HFFc6 (cell line): Measurements from ENCODE around the gene LAMC1. TPM values are rescaled to one million over a fixed set of nuclear protein-coding genes. Genes with fewer than 3 reads are reported as not detected.
"Not testable (repeated sequence)": the region's sequence is repeated elsewhere in the genome, so short reads cannot be mapped to it uniquely, and the experiment has no call there.

Experiments used
- DNase-seq: peaks from one replicate; pipeline ENCODE4 v3.0.0-alpha.2; 2018
- H3K27ac Mint-ChIP-seq: 2 replicates; pipeline ENCODE4 v1.8.0; 2020; ENCODE audit warnings: mild to moderate bottlenecking, mixed read lengths
- H3K27me3 Mint-ChIP-seq: 2 replicates; pipeline ENCODE4 v1.8.0; 2021; ENCODE audit warnings: mild to moderate bottlenecking, moderate library complexity, mixed read lengths; ENCODE audit not compliant: insufficient read depth
- H3K36me3 Mint-ChIP-seq: 2 replicates; pipeline ENCODE4 v1.8.0; 2021; ENCODE audit warnings: low read depth, mixed read lengths
- H3K4me1 Mint-ChIP-seq: 2 replicates; pipeline ENCODE4 v1.8.0; 2020; ENCODE audit warnings: low read depth, mixed read lengths
- H3K4me3 Mint-ChIP-seq: 2 replicates; pipeline ENCODE4 v1.8.0; 2020; ENCODE audit warnings: mild to moderate bottlenecking, moderate library complexity, mixed read lengths
- H3K9me3 Mint-ChIP-seq: 2 replicates; pipeline ENCODE4 v1.8.0; 2020; ENCODE audit warnings: mild to moderate bottlenecking, mixed read lengths
- CTCF ChIP-seq: fragments of 200-600 bp; sonication (generic); IDR thresholded peaks from 2 replicates; pipeline ENCODE4 v1.5.0; 2021; ENCODE audit warnings: antibody characterized with exemption, mild to moderate bottlenecking
- total RNA-seq, 6 experiments: library from RNA; stranded (reverse); fragmentation: NEBNext Ultra II Directional; extraction: Animal tissue kit (Norgen Biotek cat#: 25700); gene quantifications; 2 replicates in 1 of 6; 3 replicates in 5 of 6; pipeline ENCODE4 v1.2.3, GENCODE V29; 2021

Gene LAMC1
- total RNA-seq, 6 experiments from 2014 or later: 352 to 465 (median 393) TPM

- no peak for TF ChIP-seq CTCF
- no peak for DNase-seq
- no peaks in the 10 kb centered on the region for H3K9me3 Mint-ChIP-seq
- H3K27ac Mint-ChIP-seq: peak overlapping the region; percentile 25; the same call in 1 of the 2 replicates
- H3K4me1 Mint-ChIP-seq: peaks cover 49% of the 10 kb centered on the region
- H3K36me3 Mint-ChIP-seq: peaks cover 51% of the 10 kb centered on the region
- no peak overlapping the region for H3K4me3 Mint-ChIP-seq
- peaks cover 18% of the 10 kb centered on the region for H3K27me3 Mint-ChIP-seq
Observed at GRCh38 chr1:183144752-183145151, 121.5 kb downstream of the LAMC1 start.

GRCh38 chr1:183147735-183148134 lies 124.5 kb downstream of the LAMC1 start:
- peak overlapping the region; percentile 57 for H3K27ac Mint-ChIP-seq
- no peak for DNase-seq
- no peak for TF ChIP-seq CTCF
- H3K27me3 Mint-ChIP-seq: peaks cover 21% of the 10 kb centered on the region
- H3K9me3 Mint-ChIP-seq: peaks cover 4% of the 10 kb centered on the region; the same call in 1 of the 2 replicates
- peaks cover 26% of the 10 kb centered on the region for H3K36me3 Mint-ChIP-seq
- no peak overlapping the region for H3K4me3 Mint-ChIP-seq
- H3K4me1 Mint-ChIP-seq: peaks cover 29% of the 10 kb centered on the region

GRCh38 chr1:183148599-183148998 lies 125.4 kb downstream of the LAMC1 start:
- Mint-ChIP-seq H3K27me3 (peaks cover 21% of the 10 kb centered on the region), H3K27ac (peak overlapping the region; percentile 88), H3K36me3 (peaks cover 18% of the 10 kb centered on the region), H3K4me1 (peaks cover 29% of the 10 kb centered on the region), H3K4me3 (peak overlapping the region; percentile 56), H3K9me3 (peaks cover 4% of the 10 kb centered on the region; the same call in 1 of the 2 replicates)
- TF ChIP-seq CTCF: no peak
- peak; percentile 31 for DNase-seq

- H3K4me1 Mint-ChIP-seq: peaks cover 28% of the 10 kb centered on the region
- H3K27me3 Mint-ChIP-seq: peaks cover 20% of the 10 kb centered on the region
- TF ChIP-seq CTCF: no peak
- peaks cover 4% of the 10 kb centered on the region; the same call in 1 of the 2 replicates for H3K9me3 Mint-ChIP-seq
- no peak overlapping the region for H3K4me3 Mint-ChIP-seq
- peak overlapping the region; percentile 88 for H3K27ac Mint-ChIP-seq
- peak; percentile 31 for DNase-seq
- peaks cover 12% of the 10 kb centered on the region for H3K36me3 Mint-ChIP-seq
Observed at GRCh38 chr1:183149273-183149672, 126.1 kb downstream of the LAMC1 start.

- Mint-ChIP-seq H3K4me1 (peaks cover 23% of the 10 kb centered on the region), H3K27me3 (peaks cover 17% of the 10 kb centered on the region), H3K27ac (peak overlapping the region; percentile 29; the same call in 1 of the 2 replicates)
- not testable (repeated sequence) for H3K9me3 Mint-ChIP-seq, H3K36me3 Mint-ChIP-seq, DNase-seq, H3K4me3 Mint-ChIP-seq
Observed at GRCh38 chr1:183150032-183150431, 126.8 kb downstream of the LAMC1 start.

GRCh38 chr1:183150445-183150844 lies 127.2 kb downstream of the LAMC1 start:
- Mint-ChIP-seq H3K27me3 (peaks cover 17% of the 10 kb centered on the region), H3K4me3 (no peak overlapping the region), H3K4me1 (peaks cover 23% of the 10 kb centered on the region), H3K36me3 (peaks cover 6% of the 10 kb centered on the region; the same call in 1 of the 2 replicates), H3K27ac (peak overlapping the region; percentile 29; the same call in 1 of the 2 replicates), H3K9me3 (peaks cover 4% of the 10 kb centered on the region; the same call in 1 of the 2 replicates)
- TF ChIP-seq CTCF: no peak
- no peak for DNase-seq
